IMR-90 (cell line): ENCODE measurements around the gene SYNGR1. TPM values are rescaled to one million over a fixed set of nuclear protein-coding genes. Genes with fewer than 3 reads are reported as not detected.

Experiments used
- ATAC-seq: fragments of 200-7000 bp; cut with Tn5 transposase; 2 replicates; pipeline ENCODE4 v1.9.1; 2020; ENCODE audit warnings: low read depth, mild to moderate bottlenecking, moderate library complexity
- BruUV-seq: library from RNA; stranded (reverse); fragments of 400-500 nt; replicated peaks from 2 replicates; lab custom pipeline; 2021; lab: Mats Ljungman, UMichigan
- CTCF ChIA-PET: fragments of 300-600 bp; formaldehyde crosslinking; extraction: SDS; loops from one replicate; lab custom pipeline; 2021; ENCODE audit warnings: antibody characterized with exemption; lab: Yijun Ruan, JAX
- POLR2A ChIA-PET: fragments of 300-600 bp; sonication (Branson Sonifier 250); formaldehyde crosslinking; loops from one replicate; lab custom pipeline; 2022; ENCODE audit warnings: antibody characterized with exemption; ENCODE audit not compliant: unreplicated experiment; lab: Charles Lee
- DNase-seq: peaks from one replicate; pipeline ENCODE4 v3.0.0; 2013
- H2AFZ ChIP-seq: replicated peaks from 2 replicates; pipeline ENCODE3; 2013; ENCODE audit warnings: low read length, mild to moderate bottlenecking; ENCODE audit not compliant: poor library complexity
- H2AK5ac ChIP-seq: 2 replicates; pipeline ENCODE4 v1.6.1; 2013; ENCODE audit warnings: low read depth, low read length, inconsistent platforms
- H2AK9ac ChIP-seq: replicated peaks from 2 replicates; pipeline ENCODE3; 2013; ENCODE audit warnings: mild to moderate bottlenecking, low read depth, low read length, moderate library complexity; ENCODE audit not compliant: poor library complexity
- H2BK120ac ChIP-seq: 2 replicates; pipeline ENCODE4 v1.6.1; 2013; ENCODE audit warnings: low read depth, low read length, inconsistent platforms
- H2BK15ac ChIP-seq: 3 replicates; pipeline ENCODE4 v1.6.1; 2013; ENCODE audit warnings: low read depth, low read length, inconsistent platforms
- H2BK20ac ChIP-seq: 2 replicates; pipeline ENCODE4 v1.6.1; 2013; ENCODE audit warnings: low read depth, mild to moderate bottlenecking, inconsistent platforms, low read length, moderate library complexity
- H2BK5ac ChIP-seq: 2 replicates; pipeline ENCODE4 v1.6.1; 2013; ENCODE audit warnings: mild to moderate bottlenecking, low read depth, low read length, inconsistent platforms; ENCODE audit not compliant: poor library complexity, severe bottlenecking
- H3K14ac ChIP-seq: replicated peaks from 2 replicates; pipeline ENCODE4 v1.6.1; 2013; ENCODE audit warnings: low read depth, low read length, inconsistent platforms
- H3K18ac ChIP-seq: 2 replicates; pipeline ENCODE4 v1.6.1; 2013; ENCODE audit warnings: low read depth, low read length, control low read depth
- H3K23ac ChIP-seq: 2 replicates; pipeline ENCODE4 v1.6.1; 2013; ENCODE audit warnings: low read depth, low read length, inconsistent platforms
- H3K27ac ChIP-seq: 2 replicates; pipeline ENCODE4 v1.5.1; 2013; ENCODE audit warnings: mild to moderate bottlenecking, control low read depth, low read length; ENCODE audit not compliant: insufficient read depth
- H3K27me3 ChIP-seq: 2 replicates; pipeline ENCODE4 v1.6.1; 2013; ENCODE audit warnings: low read length; ENCODE audit not compliant: control insufficient read depth, insufficient read depth
- H3K36me3 ChIP-seq: 2 replicates; pipeline ENCODE4 v1.6.1; 2013; ENCODE audit warnings: low read length, mixed read lengths; ENCODE audit not compliant: control insufficient read depth, insufficient read depth
- H3K4ac ChIP-seq: 2 replicates; pipeline ENCODE4 v1.6.1; 2013; ENCODE audit warnings: low read depth, low read length, inconsistent platforms
- H3K4me1 ChIP-seq: 2 replicates; pipeline ENCODE4 v1.6.1; 2013; ENCODE audit warnings: low read length, mixed read lengths; ENCODE audit not compliant: control insufficient read depth, insufficient read depth
- H3K4me2 ChIP-seq: 2 replicates; pipeline ENCODE4 v1.6.1; 2013; ENCODE audit warnings: low read depth, mild to moderate bottlenecking, control low read depth, low read length, moderate library complexity
- H3K4me3 ChIP-seq: 2 replicates; pipeline ENCODE4 v1.5.1; 2013; ENCODE audit warnings: low read depth, mild to moderate bottlenecking, control low read depth, low read length, moderate library complexity; ENCODE audit not compliant: insufficient read depth
- H3K56ac ChIP-seq: 2 replicates; pipeline ENCODE4 v1.6.1; 2013; ENCODE audit warnings: low read length, inconsistent platforms; ENCODE audit not compliant: insufficient read depth; ENCODE audit errors: extremely low read depth
- H3K79me1 ChIP-seq, 2 experiments: 2 replicates each; pipeline ENCODE4 v1.6.1; 2013; ENCODE audit warnings: low read length in 2 of 2, inconsistent platforms in 1 of 2, low read depth in 1 of 2
- H3K9ac ChIP-seq: 2 replicates; pipeline ENCODE4 v1.6.1; 2013; ENCODE audit warnings: low read depth, low read length, control low read depth
- H3K9me1 ChIP-seq: 2 replicates; pipeline ENCODE4 v1.6.1; 2013; ENCODE audit warnings: low read length, inconsistent platforms; ENCODE audit not compliant: insufficient read depth
- H3K9me3 ChIP-seq: 2 replicates; pipeline ENCODE4 v1.6.1; 2013; ENCODE audit warnings: low read length; ENCODE audit not compliant: control insufficient read depth, insufficient read depth
- H4K20me1 ChIP-seq: 2 replicates; pipeline ENCODE4 v1.6.1; 2013; ENCODE audit warnings: low read length, inconsistent platforms; ENCODE audit not compliant: insufficient read depth
- H4K5ac ChIP-seq: 2 replicates; pipeline ENCODE4 v1.6.1; 2013; ENCODE audit warnings: mild to moderate bottlenecking, low read depth, low read length, control low read depth
- H4K8ac ChIP-seq, 2 experiments: 2 replicates each; pipeline ENCODE4 v1.6.1; 2013; ENCODE audit warnings: low read depth in 2 of 2, low read length in 2 of 2, control low read depth in 1 of 2, inconsistent platforms in 1 of 2
- H4K91ac ChIP-seq: 2 replicates; pipeline ENCODE4 v1.6.1; 2013; ENCODE audit warnings: low read depth, low read length, inconsistent platforms; ENCODE audit not compliant: insufficient read depth
- BHLHE40 ChIP-seq: fragments of 150-350 bp; IDR thresholded peaks from 2 replicates; pipeline ENCODE4 v1.6.1; 2016; ENCODE audit warnings: mild to moderate bottlenecking, low read depth, low read length
- CEBPB ChIP-seq: IDR thresholded peaks from 2 replicates; pipeline ENCODE4 v1.6.1; 2012; ENCODE audit warnings: low read depth, low read length, improper control_type of control experiment
- CHD1 ChIP-seq: IDR thresholded peaks from 2 replicates; pipeline ENCODE4 v1.6.1; 2012; ENCODE audit warnings: low read depth, low read length, improper control_type of control experiment
- CTCF ChIP-seq: conservative IDR thresholded peaks from 2 replicates; pipeline ENCODE4 v1.5.1; 2012; ENCODE audit warnings: mild to moderate bottlenecking, low read depth, low read length, improper control_type of control experiment
- ELK1 ChIP-seq: fragments of 150-350 bp; IDR thresholded peaks from 2 replicates; pipeline ENCODE4 v1.6.1; 2016; ENCODE audit warnings: low read depth, mild to moderate bottlenecking, low read length, moderate library complexity, borderline replicate concordance
- FOS ChIP-seq: fragments of 150-350 bp; IDR thresholded peaks from 2 replicates; pipeline ENCODE4 v1.6.1; 2016; ENCODE audit warnings: low read depth, low read length
- MAFK ChIP-seq: IDR thresholded peaks from 2 replicates; pipeline ENCODE4 v1.6.1; 2012; ENCODE audit warnings: low read depth, low read length, improper control_type of control experiment
- MAZ ChIP-seq: IDR thresholded peaks from 2 replicates; pipeline ENCODE4 v1.6.1; 2012; ENCODE audit warnings: low read depth, mild to moderate bottlenecking, low read length, improper control_type of control experiment, moderate library complexity, borderline replicate concordance
- MXI1 ChIP-seq: IDR thresholded peaks from 2 replicates; pipeline ENCODE4 v1.6.1; 2012; ENCODE audit warnings: low read depth, mild to moderate bottlenecking, low read length, moderate library complexity, borderline replicate concordance
- NFE2L2 ChIP-seq: fragments of 150-350 bp; IDR thresholded peaks from 2 replicates; pipeline ENCODE4 v1.6.1; 2016; ENCODE audit warnings: low read depth, mild to moderate bottlenecking, low read length
- POLR2A ChIP-seq: IDR thresholded peaks from 2 replicates; pipeline ENCODE4 v1.6.1; 2012; ENCODE audit warnings: mild to moderate bottlenecking, low read depth, low read length
- RAD21 ChIP-seq: IDR thresholded peaks from 2 replicates; pipeline ENCODE4 v1.6.1; 2012; ENCODE audit warnings: low read length, improper control_type of control experiment
- RCOR1 ChIP-seq: IDR thresholded peaks from 2 replicates; pipeline ENCODE4 v1.6.1; 2012; ENCODE audit warnings: mild to moderate bottlenecking, low read length, improper control_type of control experiment; ENCODE audit not compliant: insufficient replicate concordance
- RFX5 ChIP-seq: IDR thresholded peaks from 2 replicates; pipeline ENCODE4 v1.8.0; 2012; ENCODE audit warnings: low read depth, mild to moderate bottlenecking, low read length, moderate library complexity
- SMC3 ChIP-seq: fragments of 150-350 bp; IDR thresholded peaks from 2 replicates; pipeline ENCODE4 v1.6.1; 2016; ENCODE audit warnings: low read depth, mild to moderate bottlenecking, antibody characterized with exemption, low read length, moderate library complexity
- USF2 ChIP-seq: fragments of 150-350 bp; IDR thresholded peaks from 2 replicates; pipeline ENCODE4 v1.6.1; 2017; ENCODE audit warnings: mild to moderate bottlenecking, antibody characterized with exemption, low read length, low read depth
- WGBS, 2 experiments: methylation state at CpG; one replicate each; pipeline versions ENCODE4 v1.1.5 to v1.1.7; 2013; ENCODE audit warnings: missing lambda C conversion rate in 2 of 2; ENCODE audit not compliant: insufficient read length in 1 of 2; ENCODE audit errors: extremely low coverage in 2 of 2; 5-methylcytosine and 5-hydroxymethylcytosine counted together
- dilution Hi-C: fragments of 300-500 bp; cut with HindIII; formaldehyde crosslinking; loops from one replicate; pipeline ENCODE4 v1.14.3; 2018; ENCODE audit warnings: low sequenced_read_pairs; ENCODE audit not compliant: unreplicated experiment
- in situ Hi-C: fragments of 300-500 bp; cut with MboI; formaldehyde crosslinking; loops from 3 replicates; pipeline ENCODE4 v1.14.3; 2019; ENCODE audit warnings: low sequenced_read_pairs, inconsistent platforms, mixed read lengths
- intact Hi-C: fragments of 100-400 bp; cut with micrococcal nuclease; formaldehyde crosslinking; loops from 2 replicates; pipeline ENCODE4 v1.10.0; 2022
- polyA plus RNA-seq, 3 experiments: library from polyadenylated mRNA; depleted of rRNA; stranded (reverse); fragments of >200 nt; gene quantifications; 2 replicates each; pipeline ENCODE4 v1.2.3, GENCODE V29; 2012; ENCODE audit warnings: low replicate concordance in 1 of 3
- total RNA-seq: library from RNA; depleted of rRNA; stranded (reverse); fragments of >200 nt; gene quantifications from 2 replicates; pipeline ENCODE4 v1.2.3, GENCODE V29; 2012

The SYNGR1 gene
- total and polyA plus RNA-seq, 2 of the 4 experiments (the other 2 are of a cell fraction): 6.3 to 81.5 TPM

GRCh38 chr22:39396797-39397195 lies 47.0 kb downstream of the SYNGR1 start:
- POLR2A ChIA-PET: no interaction called here
- intact Hi-C loops: no loop called here

More at GRCh38 chr22:39396797-39397195, 47.0 kb downstream of the SYNGR1 start:
- H2BK15ac ChIP-seq: no peak overlapping the region
- no peak overlapping the region for H3K56ac ChIP-seq
- no peak overlapping the region for H2BK5ac ChIP-seq
- no peaks in the 10 kb centered on the region for H3K36me3 ChIP-seq
- in situ Hi-C loops (no loop called here), dilution Hi-C loops (no loop called here)
- no peak overlapping the region for H2BK20ac ChIP-seq
- H2AFZ ChIP-seq: peak overlapping the region; percentile 59
- no peak overlapping the region for H3K9ac ChIP-seq
- no peak overlapping the region for H3K14ac ChIP-seq
- H4K8ac ChIP-seq: no peak overlapping the region; a peak in 1 of 4 replicates
- peaks cover 16 to 21% of the 10 kb centered on the region in 2 experiments for H3K79me1 ChIP-seq
- H4K5ac ChIP-seq: no peak overlapping the region
- no peak for DNase-seq
- H2BK120ac ChIP-seq: no peak overlapping the region
- CTCF ChIA-PET: interaction anchor here (0.7 kb wide), 1 partner anchor 273 kb away, joined by 3 read pairs; no protein-coding TSS in a partner anchor
- H4K91ac ChIP-seq: no peak overlapping the region
- H3K4ac ChIP-seq: no peak overlapping the region
- no peak overlapping the region for H3K4me3 ChIP-seq
- no peak overlapping the region for H3K27ac ChIP-seq
- no peak overlapping the region for H3K23ac ChIP-seq
- no peak overlapping the region for H2AK5ac ChIP-seq
- H2AK9ac ChIP-seq: no peak overlapping the region
- no CpG with 5 or more reads among the region's 3 CpGs for WGBS, 2 experiments
- H3K27me3 ChIP-seq: no peaks in the 10 kb centered on the region
- no TSS peak for BruUV-seq
- no peaks in the 10 kb centered on the region for H3K9me3 ChIP-seq
- peaks cover 8% of the 10 kb centered on the region; the same call in 1 of the 2 replicates for H3K9me1 ChIP-seq
- ATAC-seq: no peak
- no peak overlapping the region for H3K18ac ChIP-seq
- H3K4me2 ChIP-seq: no peak overlapping the region
- TF ChIP-seq NFE2L2 (no peak), POLR2A (no peak), CHD1 (no peak), USF2 (no peak), MAZ (no peak), CTCF (no peak), RAD21 (no peak), RFX5 (no peak), SMC3 (no peak), MXI1 (no peak), BHLHE40 (no peak), FOS (no peak), MAFK (no peak), ELK1 (no peak), CEBPB (no peak), RCOR1 (no peak)
- H3K4me1 ChIP-seq: peaks cover 3% of the 10 kb centered on the region; the same call in 1 of the 2 replicates
- no peaks in the 10 kb centered on the region for H4K20me1 ChIP-seq
